Vagina (tissue), 2 donors: ENCODE data around the gene AQP12A. TPM values are rescaled to one million over a fixed set of nuclear protein-coding genes. Genes with fewer than 3 reads are reported as not detected.
"Not testable (repeated sequence)": the region's sequence is repeated elsewhere in the genome, so short reads cannot be mapped to it uniquely, and the experiment has no call there.

Experiments
- DNase-seq, 2 donors: peaks; one replicate each; pipeline ENCODE4 v3.0.0-alpha.2; 2017; ENCODE audit errors: extremely low spot score in 2 of 2
- H3K27ac ChIP-seq: fragments of 200-600 bp; sonication (generic); one replicate; pipeline ENCODE4 v1.5.1; 2019
- H3K27me3 ChIP-seq: fragments of 200-600 bp; sonication (generic); one replicate; pipeline ENCODE4 v1.5.1; 2019
- H3K36me3 ChIP-seq, 2 donors: fragments of 200-600 bp; sonication (generic); one replicate each; pipeline ENCODE4 v1.5.1; 2017 to 2019
- H3K4me1 ChIP-seq: fragments of 200-600 bp; sonication (generic); one replicate; pipeline ENCODE4 v1.5.1; 2019
- H3K4me3 ChIP-seq, 2 donors: fragments of 200-600 bp; sonication (generic); 1 replicate in 1 of 2; 2 replicates in 1 of 2; pipeline ENCODE4 v1.5.1; 2016 to 2019
- H3K9me3 ChIP-seq: fragments of 200-600 bp; sonication (generic); one replicate; pipeline ENCODE4 v1.5.1; 2019
- CTCF ChIP-seq, 3 experiments: fragments of 450-650 bp in 2 of 3; fragments of 200-600 bp in 1 of 3; sonication (generic) in 1 of 3; IDR thresholded peaks; one replicate each; pipeline ENCODE4 v1.5.1; 2017 to 2019; ENCODE audit warnings: antibody characterized with exemption in 3 of 3, mild to moderate bottlenecking in 2 of 3, moderate library complexity in 2 of 3
- POLR2A ChIP-seq, 2 donors: fragments of 450-650 bp; IDR thresholded peaks; one replicate each; pipeline ENCODE4 v1.6.1; 2017; ENCODE audit warnings: antibody characterized with exemption in 2 of 2, mild to moderate bottlenecking in 2 of 2, moderate library complexity in 2 of 2
- POLR2AphosphoS5 ChIP-seq, 2 donors: sonication (generic); formaldehyde crosslinking; IDR thresholded peaks; one replicate each; pipeline ENCODE4 v1.9.0; 2017; ENCODE audit warnings: antibody characterized with exemption in 2 of 2, mild to moderate bottlenecking in 2 of 2, low read depth in 1 of 2; ENCODE audit not compliant: insufficient read depth in 1 of 2
- intact Hi-C: fragments of 100-400 bp; cut with DNase I; formaldehyde crosslinking; loops from one replicate; pipeline ENCODE4 v1.15.1; 2023
- total RNA-seq: library from RNA; depleted of rRNA; stranded (reverse); fragments of >200 nt; gene quantifications from one replicate; pipeline ENCODE4 v1.2.3, GENCODE V29; 2016

AQP12A gene
- total RNA-seq, 1 donor from 2014 or later: not detected

GRCh38 chr2:240672701-240673190, 18.9 kb upstream of the AQP12A start:
- Histone ChIP-seq H3K36me3 (no peaks in the 10 kb centered on the region), H3K27me3 (peaks cover 6% of the 10 kb centered on the region), H3K9me3 (no peaks in the 10 kb centered on the region), H3K4me1 (no peaks in the 10 kb centered on the region), H3K27ac (no peak overlapping the region), H3K4me3 (no peak overlapping the region)
- DNase-seq: no peak
- intact Hi-C loops: no loop called here
- TF ChIP-seq POLR2A (IDR thresholded peaks at IDR 0.05): no peak
- no peak for TF ChIP-seq POLR2AphosphoS5 (IDR thresholded peaks at IDR 0.05; ENCODE audit: insufficient read depth in 1 of 2, low read depth in 1 of 2)
- TF ChIP-seq CTCF (IDR thresholded peaks at IDR 0.05): no peak

- H3K9me3 ChIP-seq, H3K4me3 ChIP-seq, H3K27me3 ChIP-seq, H3K36me3 ChIP-seq, H3K27ac ChIP-seq, intact Hi-C loops, H3K4me1 ChIP-seq, DNase-seq: not testable (repeated sequence)
Observed at GRCh38 chr2:240674461-240675184, 17.0 kb upstream of the AQP12A start.

GRCh38 chr2:240675345-240675744, 16.3 kb upstream of the AQP12A start:
- H3K4me1 ChIP-seq, intact Hi-C loops, H3K27me3 ChIP-seq, H3K27ac ChIP-seq, H3K9me3 ChIP-seq, DNase-seq, H3K36me3 ChIP-seq, H3K4me3 ChIP-seq: not testable (repeated sequence)

GRCh38 chr2:240678043-240678442, 13.6 kb upstream of the AQP12A start:
- intact Hi-C loops, H3K4me1 ChIP-seq, DNase-seq, H3K4me3 ChIP-seq, H3K9me3 ChIP-seq, H3K27ac ChIP-seq, H3K36me3 ChIP-seq, H3K27me3 ChIP-seq: not testable (repeated sequence)

- H3K27ac ChIP-seq, H3K4me1 ChIP-seq, H3K4me3 ChIP-seq, DNase-seq, H3K36me3 ChIP-seq, H3K9me3 ChIP-seq, intact Hi-C loops, H3K27me3 ChIP-seq: not testable (repeated sequence)
Observed at GRCh38 chr2:240678909-240679308, 12.8 kb upstream of the AQP12A start.

- intact Hi-C loops, H3K36me3 ChIP-seq, H3K27ac ChIP-seq, H3K27me3 ChIP-seq, DNase-seq, H3K9me3 ChIP-seq, H3K4me3 ChIP-seq, H3K4me1 ChIP-seq: not testable (repeated sequence)
Observed at GRCh38 chr2:240680185-240680584, 11.5 kb upstream of the AQP12A start.

GRCh38 chr2:240682431-240683224, 9.0 kb upstream of the AQP12A start, which contains the start of gene AQP12B:
TSS of gene AQP12B (minus strand) at chr2:240682885. CDS start at chr2:240682837, 48 bp downstream.
- H3K4me3 ChIP-seq, H3K9me3 ChIP-seq, intact Hi-C loops, H3K27ac ChIP-seq, H3K36me3 ChIP-seq, H3K4me1 ChIP-seq, H3K27me3 ChIP-seq, DNase-seq: not testable (repeated sequence)

GRCh38 chr2:240683329-240683979, 8.2 kb upstream of the AQP12A start:
- H3K9me3 ChIP-seq, H3K4me3 ChIP-seq, intact Hi-C loops, H3K27me3 ChIP-seq, H3K36me3 ChIP-seq, H3K27ac ChIP-seq, H3K4me1 ChIP-seq, DNase-seq: not testable (repeated sequence)

- DNase-seq, H3K9me3 ChIP-seq, H3K4me1 ChIP-seq, H3K4me3 ChIP-seq, intact Hi-C loops, H3K36me3 ChIP-seq, H3K27me3 ChIP-seq, H3K27ac ChIP-seq: not testable (repeated sequence)
Observed at GRCh38 chr2:240683980-240684728, 7.5 kb upstream of the AQP12A start.
